GM15510 (cell line): ENCODE data around the gene CYFIP2.
A peak's percentile ranks its signal among the peaks of the same experiment; 100 is the strongest.

Experiments used
- POLR2A ChIP-seq: IDR thresholded peaks from 3 replicates; pipeline ENCODE4 v1.6.1; 2011; ENCODE audit warnings: borderline replicate concordance; ENCODE audit not compliant: insufficient read length; ENCODE audit errors: extremely low read depth

Gene CYFIP2

DNA sequence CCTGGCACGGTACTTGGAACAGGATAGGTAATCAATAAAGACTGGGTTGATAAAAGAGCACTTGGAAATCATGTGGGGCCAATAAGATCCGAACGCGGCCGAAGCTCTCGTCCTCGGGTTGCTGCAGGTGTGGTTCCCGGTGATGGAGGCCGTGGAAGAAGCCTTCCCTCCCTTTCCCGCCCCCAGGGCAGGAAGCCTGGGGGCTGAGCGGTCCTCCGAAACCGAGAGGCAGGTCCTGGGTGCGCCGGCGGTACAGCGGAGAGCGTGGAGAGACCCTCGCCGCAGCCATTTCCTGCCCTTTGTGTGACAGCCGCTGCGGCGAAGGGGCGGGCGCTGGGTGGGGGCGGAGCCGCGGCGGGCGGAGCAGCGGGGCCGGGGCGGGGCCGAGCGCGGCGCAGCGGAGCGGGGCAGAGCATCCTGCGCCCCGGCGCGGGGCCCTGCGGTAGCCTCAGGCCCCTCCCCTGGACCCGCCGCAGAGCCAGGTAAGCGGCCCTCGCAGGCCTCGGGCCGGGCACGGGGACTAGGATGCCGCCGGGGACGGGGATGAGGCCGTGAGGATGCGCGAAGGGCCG lies at the start of gene CYFIP2:
Gene CYFIP2, plus strand, starts transcription at position 410 of the 572 bp plus-strand sequence. CDS start 19,239 bp downstream, outside the sequence.
- peak; percentile 57 for TF ChIP-seq POLR2A

DNA sequence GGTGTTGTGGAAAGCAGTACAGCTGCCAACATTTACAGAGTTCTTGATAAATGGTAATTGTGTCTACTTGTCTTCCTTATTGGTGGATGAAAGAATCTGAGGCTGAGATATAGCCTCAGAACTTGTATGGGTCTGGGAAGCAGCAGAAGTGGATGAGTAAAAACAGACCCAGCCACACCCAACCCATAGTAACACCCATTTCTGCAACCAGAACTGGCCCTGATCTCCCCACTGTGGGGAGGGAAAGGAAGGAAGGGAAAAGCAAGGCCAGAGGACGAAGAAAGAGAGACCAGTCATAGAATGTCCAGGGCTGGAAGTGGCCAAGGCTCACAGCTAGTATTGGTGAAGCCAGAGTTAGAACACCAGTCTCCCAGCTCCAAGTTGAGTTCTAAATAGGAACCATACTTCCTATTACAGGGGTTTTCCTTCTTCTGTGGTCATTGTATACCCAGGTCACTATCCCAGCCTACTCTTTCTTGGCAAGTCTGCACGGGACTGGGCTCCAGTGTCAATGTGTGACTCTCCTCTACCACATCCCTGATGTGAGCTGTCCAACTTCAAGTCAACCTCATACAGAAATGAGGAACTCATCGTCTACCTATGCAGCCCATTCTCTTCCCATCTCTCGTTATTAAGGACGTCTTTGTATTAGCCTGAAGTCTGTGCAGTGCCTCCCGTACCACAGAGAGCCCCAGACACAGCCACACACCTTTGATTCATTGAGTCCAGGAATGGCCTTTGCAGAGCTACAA lies 49.4 kb upstream of the CYFIP2 start:
- no peak for TF ChIP-seq POLR2A

DNA sequence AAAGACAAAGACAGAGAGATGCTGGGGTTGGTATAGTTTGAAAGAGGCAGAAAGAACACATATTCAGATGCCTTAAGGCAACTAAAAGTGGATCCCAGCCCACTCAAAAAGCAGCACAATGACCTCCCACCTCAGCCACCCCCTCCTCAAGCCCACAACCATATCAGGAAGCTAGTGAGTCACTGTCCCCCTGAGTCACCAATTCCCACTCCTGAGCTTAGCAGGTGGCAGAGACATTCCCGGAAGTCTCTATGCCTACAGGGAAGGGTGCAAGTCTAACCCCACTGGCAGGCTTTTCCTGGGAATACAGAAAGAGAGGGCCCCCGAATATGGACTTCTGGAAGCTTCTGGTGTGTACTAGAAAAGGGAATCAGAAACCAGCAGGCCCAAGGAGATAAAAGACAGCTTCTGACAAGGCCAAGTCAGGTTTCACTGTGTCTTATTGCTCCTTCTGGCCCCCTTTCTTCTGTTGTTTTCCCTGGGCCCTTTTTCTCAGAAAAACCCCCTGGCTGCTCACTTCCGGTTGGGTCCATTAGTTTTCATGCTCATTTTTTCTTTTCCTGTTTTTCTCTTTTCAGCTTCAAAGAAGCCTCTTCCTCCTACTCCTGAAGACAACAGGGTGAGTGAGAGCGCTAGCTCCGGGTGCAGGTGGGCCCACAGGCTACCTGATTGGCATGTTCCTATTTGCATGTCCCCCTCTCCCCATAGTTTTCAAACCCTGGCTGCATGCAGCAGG lies 48.5 kb upstream of the CYFIP2 start:
- TF ChIP-seq POLR2A = no peak

DNA sequence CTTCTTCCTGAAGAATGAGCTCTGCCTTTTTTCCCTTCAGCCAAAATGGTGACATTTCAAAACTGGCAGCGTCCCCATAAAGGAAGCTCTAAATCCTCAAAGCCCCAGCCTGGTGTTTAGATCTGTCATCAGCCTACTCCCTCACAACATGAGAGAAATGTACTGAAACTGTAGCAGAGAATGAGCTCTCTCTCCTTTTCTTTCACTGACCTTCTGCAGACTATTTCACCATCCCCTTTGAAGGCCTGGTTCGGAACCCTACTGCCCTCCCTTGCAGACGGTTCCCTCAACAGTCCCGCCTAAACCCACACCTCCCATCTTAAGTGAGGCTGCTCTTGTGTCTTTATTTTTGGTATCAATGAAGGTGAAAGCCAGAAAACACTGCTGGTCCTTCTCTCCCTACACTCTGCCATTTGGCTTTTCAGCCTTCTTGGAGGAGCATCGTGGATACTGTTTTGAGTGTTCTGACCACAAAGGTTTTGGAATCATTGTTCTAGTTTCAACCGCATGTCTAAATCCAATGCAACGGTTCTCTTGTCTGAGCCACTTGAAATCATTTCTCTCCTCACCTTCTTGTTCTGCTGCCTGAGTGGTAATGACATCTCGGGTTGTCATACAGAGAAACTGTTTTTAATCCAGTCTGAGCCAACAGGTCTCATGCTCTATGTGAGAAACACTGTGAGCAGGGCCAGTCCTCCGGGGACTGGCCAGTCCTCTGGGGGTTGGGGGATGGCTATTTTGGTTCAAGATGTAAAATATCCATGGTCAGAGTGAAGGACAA lies 46.2 kb upstream of the CYFIP2 start:
- TF ChIP-seq POLR2A = no peak

DNA sequence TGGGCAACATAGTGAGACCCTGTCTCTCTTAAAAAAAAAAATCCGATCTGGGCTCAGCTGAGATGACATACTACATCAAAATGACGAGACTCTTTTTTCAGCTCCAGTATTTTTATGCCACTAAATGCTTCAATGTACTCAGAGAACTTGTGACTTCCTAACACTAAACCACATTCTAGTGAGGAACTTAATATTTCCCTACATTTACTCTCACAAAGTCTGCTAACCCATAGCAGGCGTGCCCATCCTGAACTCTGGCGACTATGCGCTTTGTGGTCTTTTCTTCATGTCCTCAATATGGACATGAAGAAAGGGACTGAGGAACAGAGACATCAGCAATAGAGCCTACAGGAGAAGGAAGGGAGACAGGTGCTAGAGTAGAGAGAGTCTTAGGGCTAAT lies 44.0 kb upstream of the CYFIP2 start:
- TF ChIP-seq POLR2A = no peak

DNA sequence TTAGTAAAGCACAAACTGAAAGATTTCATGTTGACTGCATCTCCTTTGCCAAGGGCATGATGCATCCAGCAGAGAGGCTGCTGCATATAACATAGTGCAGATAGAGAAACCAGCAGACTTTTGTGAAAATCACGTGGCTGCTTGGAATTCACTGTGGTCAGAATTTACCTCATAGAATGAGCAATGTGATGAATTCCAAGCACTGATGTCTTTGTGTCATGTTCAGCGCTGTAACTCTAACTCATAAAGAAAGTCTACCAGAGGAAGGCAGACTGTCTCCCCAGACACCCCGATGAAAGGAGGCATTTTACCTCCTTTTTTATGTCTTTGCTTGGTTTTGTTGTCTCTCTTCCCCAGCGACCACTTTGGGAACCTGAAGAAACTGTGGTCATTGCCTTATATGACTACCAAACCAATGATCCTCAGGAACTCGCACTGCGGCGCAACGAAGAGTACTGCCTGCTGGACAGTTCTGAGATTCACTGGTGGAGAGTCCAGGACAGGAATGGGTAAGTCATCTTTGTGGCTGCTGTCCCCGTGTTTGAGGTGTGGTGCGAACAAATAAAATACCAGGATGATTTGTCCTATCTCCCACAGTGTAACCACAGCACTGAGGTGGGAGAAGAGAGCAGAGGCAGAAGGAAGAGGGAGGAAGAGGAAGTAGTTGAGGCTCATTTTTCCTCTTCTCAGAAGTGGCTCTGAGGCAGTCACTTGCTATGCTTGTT lies 43.3 kb upstream of the CYFIP2 start:
- no peak for TF ChIP-seq POLR2A

DNA sequence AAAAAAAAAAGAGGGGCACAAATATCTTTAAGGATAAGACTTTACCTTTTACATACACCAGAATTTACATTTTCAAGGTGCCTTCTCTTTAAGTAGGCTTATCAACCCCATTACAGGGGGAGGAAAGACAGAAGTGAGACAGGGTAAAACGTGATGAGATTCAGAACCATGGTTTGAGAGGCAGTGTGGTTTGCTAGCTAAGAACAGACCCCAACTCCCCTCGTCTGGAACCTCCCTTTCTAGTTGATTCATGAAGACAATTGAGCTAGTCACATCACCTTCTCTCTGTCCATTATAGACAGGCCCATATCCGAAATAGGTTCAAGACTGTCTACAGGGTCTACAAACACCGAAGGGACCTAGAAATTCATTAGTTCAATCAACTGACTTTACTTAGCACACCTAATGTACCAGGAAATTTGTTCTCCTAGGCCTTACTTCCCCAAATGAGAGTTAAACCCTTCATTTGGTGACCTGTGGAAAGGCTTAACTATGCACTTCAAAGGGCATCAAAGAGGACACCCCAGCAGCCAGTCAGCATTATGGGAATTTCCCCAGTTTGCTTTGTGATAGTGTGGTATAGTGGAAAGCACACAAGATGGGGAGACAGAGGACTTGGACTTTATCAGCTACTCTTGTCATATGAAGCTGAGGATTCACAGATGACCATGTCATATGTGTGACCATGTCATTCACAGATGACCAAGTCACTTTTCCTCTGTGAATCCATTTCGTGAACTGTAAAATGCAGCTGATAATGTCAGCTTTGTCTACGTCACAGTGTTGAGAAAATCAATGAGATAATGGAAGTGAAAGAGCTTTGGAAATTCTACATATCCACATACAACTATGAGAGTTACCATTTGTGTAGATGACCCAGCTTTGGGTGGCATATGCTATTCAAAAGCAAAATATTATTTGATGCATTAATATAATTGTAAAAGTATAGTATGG lies 40.2 kb upstream of the CYFIP2 start:
- TF ChIP-seq POLR2A = no peak

DNA sequence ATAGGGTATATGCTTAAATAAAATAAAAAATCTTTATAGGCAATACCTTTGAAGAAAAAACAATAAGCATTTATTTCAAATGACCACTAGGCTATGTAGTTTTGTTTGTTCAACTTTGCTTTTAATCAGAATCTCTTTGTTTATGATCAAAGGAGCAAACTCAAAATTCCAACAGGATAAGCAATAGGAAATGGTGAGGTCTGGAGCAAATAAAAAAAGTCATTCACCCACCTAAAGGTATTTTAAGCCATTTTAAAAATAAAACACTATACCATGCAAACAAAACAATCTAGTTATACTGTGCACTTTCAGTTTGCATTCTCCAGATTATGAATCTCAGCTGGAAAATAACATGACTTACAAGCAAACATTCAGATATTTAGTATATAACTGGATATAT lies 35.3 kb upstream of the CYFIP2 start:
- no peak for TF ChIP-seq POLR2A

DNA sequence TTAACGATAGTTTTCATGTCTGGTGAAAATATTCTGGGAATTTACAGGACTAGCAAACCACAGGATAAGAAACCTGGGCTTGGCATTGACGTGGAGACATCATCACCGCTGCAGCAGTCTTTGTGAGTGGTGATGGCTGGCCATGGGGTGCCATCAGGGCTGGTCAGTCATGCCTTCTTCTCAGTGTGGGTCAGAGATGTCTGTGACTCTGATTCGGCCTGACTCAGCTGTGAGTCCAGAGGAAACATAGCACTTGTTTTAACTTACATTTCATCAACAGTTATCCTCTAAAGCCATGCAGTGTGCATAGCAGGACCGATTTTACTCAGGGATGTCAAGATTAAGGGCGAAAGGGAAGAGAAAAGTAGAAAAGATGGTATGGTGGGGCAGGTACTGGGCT lies 33.2 kb upstream of the CYFIP2 start:
- TF ChIP-seq POLR2A = no peak

DNA sequence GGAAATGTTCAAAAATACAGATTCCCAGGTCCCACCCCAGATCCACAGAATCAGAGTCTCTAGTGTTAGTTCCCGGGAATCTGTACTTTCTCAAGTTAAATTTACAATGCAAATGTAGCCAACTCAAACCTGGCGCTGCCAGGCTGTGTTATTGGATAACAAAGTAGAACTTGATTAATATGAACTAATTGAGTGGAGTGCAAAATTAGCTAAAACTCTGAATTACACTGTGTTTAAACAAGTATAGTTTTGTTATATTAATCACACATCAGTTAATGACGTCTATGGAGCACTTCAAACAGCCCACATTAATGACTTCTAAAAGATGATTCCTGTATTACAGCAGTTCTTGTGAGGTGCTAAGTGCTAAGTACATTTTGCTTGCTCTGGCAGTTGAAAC lies 32.4 kb upstream of the CYFIP2 start:
- TF ChIP-seq POLR2A = no peak

DNA sequence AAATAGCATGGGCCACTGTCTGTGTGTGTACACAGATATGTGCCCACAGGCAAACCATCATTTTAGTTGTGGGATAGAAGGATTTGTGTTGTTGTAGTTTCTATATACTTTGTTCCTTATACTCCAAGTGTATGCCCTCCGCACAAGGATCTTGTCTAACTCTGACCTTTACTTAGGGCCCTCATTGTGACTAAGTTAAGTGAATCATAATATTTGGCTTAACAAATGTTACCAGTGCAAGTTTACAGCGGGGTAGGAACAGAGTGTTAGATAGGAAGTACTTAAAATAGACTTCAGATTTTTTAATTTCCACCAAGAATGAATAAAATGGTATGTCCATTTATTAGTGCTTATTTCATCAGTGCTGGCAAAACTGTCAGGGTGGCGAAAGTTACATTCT lies 29.5 kb upstream of the CYFIP2 start:
- no peak for TF ChIP-seq POLR2A

DNA sequence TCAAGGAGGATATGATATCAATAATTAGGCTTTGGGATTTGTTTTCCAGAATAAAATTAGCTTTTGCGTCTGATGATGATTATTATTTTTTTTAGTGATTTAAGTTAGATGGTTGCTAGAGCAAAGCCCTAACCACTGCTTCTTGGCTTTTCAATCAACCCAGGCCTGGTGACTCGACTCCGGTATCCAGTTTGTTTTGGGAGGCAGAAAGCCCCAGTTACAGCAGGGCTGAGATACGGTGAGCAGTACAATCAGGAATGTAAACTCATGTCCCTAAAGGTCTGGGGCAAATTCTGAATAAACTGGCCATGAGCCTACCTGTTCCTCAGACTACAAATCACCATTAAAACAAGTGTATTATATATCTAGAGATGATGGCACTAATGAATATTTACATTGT lies 24.4 kb upstream of the CYFIP2 start:
- no peak for TF ChIP-seq POLR2A

DNA sequence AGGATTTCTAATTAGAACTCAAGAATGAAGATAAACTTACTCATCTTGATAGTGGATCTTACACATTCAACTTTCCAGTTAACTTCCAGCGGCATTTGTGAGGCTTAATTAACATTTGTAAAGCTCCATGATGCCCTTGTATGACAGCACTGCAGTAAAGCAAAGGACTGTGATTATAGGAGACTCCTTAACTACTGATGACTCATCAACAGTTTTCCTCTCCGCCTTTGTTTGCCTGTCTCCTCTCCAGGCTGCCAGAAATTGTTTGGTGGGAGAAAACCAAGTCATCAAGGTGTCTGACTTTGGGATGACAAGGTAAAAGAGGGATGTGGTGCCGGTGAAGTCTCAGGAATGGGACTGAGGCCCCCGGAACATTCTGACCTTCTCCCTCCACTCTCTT lies 20.4 kb upstream of the CYFIP2 start:
- no peak for TF ChIP-seq POLR2A
